ENCODE data around the gene COX10.

DNA sequence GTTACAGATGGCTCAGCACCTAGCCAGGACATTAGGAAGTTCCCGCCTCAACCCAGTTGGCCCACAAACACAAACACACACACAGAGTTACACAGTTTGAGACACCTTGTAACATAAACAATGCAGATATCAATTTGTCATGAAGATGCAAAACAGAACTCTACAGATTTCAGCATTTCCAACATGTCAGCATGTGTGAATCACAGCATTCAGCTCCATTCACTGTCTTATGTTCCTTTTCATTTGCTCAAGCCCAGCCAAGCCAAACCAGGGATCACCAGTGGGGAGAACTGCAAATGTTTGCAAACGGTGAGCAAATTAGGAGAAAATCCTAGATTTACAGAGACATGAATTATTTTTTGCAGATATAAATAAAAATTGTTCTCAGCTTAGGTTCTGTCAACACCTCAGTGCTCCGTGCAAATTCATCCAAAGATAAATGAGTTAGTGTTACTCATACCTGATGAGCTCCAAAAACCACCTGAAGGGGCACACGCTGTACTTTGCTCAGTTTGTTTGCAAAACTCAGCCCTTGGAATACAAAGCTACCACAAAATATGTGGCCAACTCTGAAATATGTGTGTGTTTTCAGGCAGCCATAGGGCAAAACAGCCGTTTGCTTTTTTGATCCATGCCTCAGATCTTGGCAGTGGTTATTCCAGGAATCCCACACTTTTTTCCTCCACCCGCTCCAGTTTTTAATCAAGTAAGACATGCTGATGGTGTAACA is 16.3 kb upstream of the COX10 start:
- TF ChIP-seq POLR2A (IDR thresholded peaks at IDR 0.05; ENCODE audit: low read depth, low read length) = no peak
- TF ChIP-seq TAF1 (IDR thresholded peaks at IDR 0.05; ENCODE audit: low read depth, low read length) = no peak
- TF ChIP-seq POLR2AphosphoS5 (IDR thresholded peaks at IDR 0.05; ENCODE audit: low read depth, low read length) = no peak

Measured in GM12891 (cell line).